ENCODE data around the gene DCC.

DCC gene

GRCh38 chr18:52869942-52870907 lies 530.2 kb downstream of the DCC start:
- TF ChIP-seq CTCF (IDR thresholded peaks at IDR 0.05; ENCODE audit: unreplicated experiment in 3 of 3) = peak in 1 of 3 experiments; percentile 11
- Mint-ChIP-seq H3K27me3 (ENCODE audit: low read depth) (no peaks in the 10 kb centered on the region), H3K36me3 (ENCODE audit: low read depth) (no peaks in the 10 kb centered on the region), H3K9me3 (no peaks in the 10 kb centered on the region), H3K4me1 (no peaks in the 10 kb centered on the region), H3K4me3 (no peak overlapping the region), H3K27ac (no peak overlapping the region)

GRCh38 chr18:52874774-52875173 lies 534.8 kb downstream of the DCC start:
- Mint-ChIP-seq H3K27me3 (ENCODE audit: low read depth) (no peaks in the 10 kb centered on the region), H3K27ac (no peak overlapping the region), H3K4me3 (no peak overlapping the region), H3K36me3 (ENCODE audit: low read depth) (no peaks in the 10 kb centered on the region), H3K9me3 (no peaks in the 10 kb centered on the region), H3K4me1 (no peaks in the 10 kb centered on the region)
- TF ChIP-seq CTCF (IDR thresholded peaks at IDR 0.05; ENCODE audit: unreplicated experiment in 3 of 3) = no peak

GRCh38 chr18:52875725-52876124 lies 535.7 kb downstream of the DCC start:
- Mint-ChIP-seq H3K27ac (no peak overlapping the region), H3K36me3 (ENCODE audit: low read depth) (no peaks in the 10 kb centered on the region), H3K27me3 (ENCODE audit: low read depth) (no peaks in the 10 kb centered on the region), H3K4me1 (no peaks in the 10 kb centered on the region), H3K4me3 (no peak overlapping the region), H3K9me3 (peaks cover 3% of the 10 kb centered on the region)
- TF ChIP-seq CTCF (IDR thresholded peaks at IDR 0.05; ENCODE audit: unreplicated experiment in 3 of 3) = no peak

- H3K4me3 Mint-ChIP-seq = no peak overlapping the region
- no peak overlapping the region for H3K27ac Mint-ChIP-seq
- peaks cover 12% of the 10 kb centered on the region for H3K9me3 Mint-ChIP-seq
- H3K36me3 Mint-ChIP-seq (ENCODE audit: low read depth) = no peaks in the 10 kb centered on the region
- no peak for TF ChIP-seq CTCF (IDR thresholded peaks at IDR 0.05; ENCODE audit: unreplicated experiment in 3 of 3)
- no peaks in the 10 kb centered on the region for H3K27me3 Mint-ChIP-seq (ENCODE audit: low read depth)
- no peaks in the 10 kb centered on the region for H3K4me1 Mint-ChIP-seq
These were observed 548.0 kb downstream of the DCC start for GRCh38 chr18:52888014-52888413.

- no peak for TF ChIP-seq CTCF (IDR thresholded peaks at IDR 0.05; ENCODE audit: unreplicated experiment in 3 of 3)
- Mint-ChIP-seq H3K4me1 (no peaks in the 10 kb centered on the region), H3K9me3 (no peaks in the 10 kb centered on the region), H3K36me3 (ENCODE audit: low read depth) (no peaks in the 10 kb centered on the region), H3K27ac (no peak overlapping the region), H3K4me3 (no peak overlapping the region), H3K27me3 (ENCODE audit: low read depth) (no peaks in the 10 kb centered on the region)
These were observed 554.8 kb downstream of the DCC start for GRCh38 chr18:52894801-52895200.

Data from nephron (organoid).